ENCODE data around the gene TRIM52.

DNA sequence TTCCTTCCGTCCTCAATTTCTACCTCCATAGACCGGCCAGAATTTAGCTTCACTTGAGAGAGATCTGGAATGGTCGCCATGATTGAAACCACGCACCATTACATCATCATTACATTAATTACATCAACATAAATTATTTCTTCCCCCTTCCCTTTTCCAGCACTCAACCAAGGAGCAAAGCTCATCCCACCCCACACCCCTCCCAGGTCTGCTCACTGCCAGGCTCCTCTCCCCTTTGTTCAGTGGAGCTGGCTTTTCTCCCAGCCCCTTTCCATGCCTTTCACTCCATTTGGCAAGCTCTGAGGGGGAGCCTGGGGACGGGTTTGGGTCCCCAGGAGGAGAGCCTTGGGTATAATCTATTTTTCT lies 25.6 kb downstream of the TRIM52 start:
- TF ChIP-seq RARB (CRISPR knock-in tag; IDR thresholded peaks at IDR 0.05) (no peak), ZFP3 (CRISPR knock-in tag; IDR thresholded peaks at IDR 0.05) (no peak), CSDC2 (CRISPR knock-in tag; IDR thresholded peaks at IDR 0.05) (no peak), TOX (CRISPR knock-in tag; IDR thresholded peaks at IDR 0.05; ENCODE audit: borderline replicate concordance) (no peak), TCF4 (CRISPR knock-in tag; IDR thresholded peaks at IDR 0.05; ENCODE audit: borderline replicate concordance) (no peak), ARNTL (CRISPR knock-in tag; IDR thresholded peaks at IDR 0.05; ENCODE audit: borderline replicate concordance, low read depth) (no peak), ZC3H10 (CRISPR knock-in tag; IDR thresholded peaks at IDR 0.05) (no peak)
- TF ChIP-seq, protein P1, sequence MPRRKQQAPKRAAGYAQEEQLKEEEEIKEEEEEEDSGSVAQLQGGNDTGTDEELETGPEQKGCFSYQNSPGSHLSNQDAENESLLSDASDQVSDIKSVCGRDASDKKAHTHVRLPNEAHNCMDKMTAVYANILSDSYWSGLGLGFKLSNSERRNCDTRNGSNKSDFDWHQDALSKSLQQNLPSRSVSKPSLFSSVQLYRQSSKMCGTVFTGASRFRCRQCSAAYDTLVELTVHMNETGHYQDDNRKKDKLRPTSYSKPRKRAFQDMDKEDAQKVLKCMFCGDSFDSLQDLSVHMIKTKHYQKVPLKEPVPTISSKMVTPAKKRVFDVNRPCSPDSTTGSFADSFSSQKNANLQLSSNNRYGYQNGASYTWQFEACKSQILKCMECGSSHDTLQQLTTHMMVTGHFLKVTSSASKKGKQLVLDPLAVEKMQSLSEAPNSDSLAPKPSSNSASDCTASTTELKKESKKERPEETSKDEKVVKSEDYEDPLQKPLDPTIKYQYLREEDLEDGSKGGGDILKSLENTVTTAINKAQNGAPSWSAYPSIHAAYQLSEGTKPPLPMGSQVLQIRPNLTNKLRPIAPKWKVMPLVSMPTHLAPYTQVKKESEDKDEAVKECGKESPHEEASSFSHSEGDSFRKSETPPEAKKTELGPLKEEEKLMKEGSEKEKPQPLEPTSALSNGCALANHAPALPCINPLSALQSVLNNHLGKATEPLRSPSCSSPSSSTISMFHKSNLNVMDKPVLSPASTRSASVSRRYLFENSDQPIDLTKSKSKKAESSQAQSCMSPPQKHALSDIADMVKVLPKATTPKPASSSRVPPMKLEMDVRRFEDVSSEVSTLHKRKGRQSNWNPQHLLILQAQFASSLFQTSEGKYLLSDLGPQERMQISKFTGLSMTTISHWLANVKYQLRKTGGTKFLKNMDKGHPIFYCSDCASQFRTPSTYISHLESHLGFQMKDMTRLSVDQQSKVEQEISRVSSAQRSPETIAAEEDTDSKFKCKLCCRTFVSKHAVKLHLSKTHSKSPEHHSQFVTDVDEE (CRISPR knock-in tag; IDR thresholded peaks at IDR 0.05): no peak
- TF ChIP-seq, protein P2, sequence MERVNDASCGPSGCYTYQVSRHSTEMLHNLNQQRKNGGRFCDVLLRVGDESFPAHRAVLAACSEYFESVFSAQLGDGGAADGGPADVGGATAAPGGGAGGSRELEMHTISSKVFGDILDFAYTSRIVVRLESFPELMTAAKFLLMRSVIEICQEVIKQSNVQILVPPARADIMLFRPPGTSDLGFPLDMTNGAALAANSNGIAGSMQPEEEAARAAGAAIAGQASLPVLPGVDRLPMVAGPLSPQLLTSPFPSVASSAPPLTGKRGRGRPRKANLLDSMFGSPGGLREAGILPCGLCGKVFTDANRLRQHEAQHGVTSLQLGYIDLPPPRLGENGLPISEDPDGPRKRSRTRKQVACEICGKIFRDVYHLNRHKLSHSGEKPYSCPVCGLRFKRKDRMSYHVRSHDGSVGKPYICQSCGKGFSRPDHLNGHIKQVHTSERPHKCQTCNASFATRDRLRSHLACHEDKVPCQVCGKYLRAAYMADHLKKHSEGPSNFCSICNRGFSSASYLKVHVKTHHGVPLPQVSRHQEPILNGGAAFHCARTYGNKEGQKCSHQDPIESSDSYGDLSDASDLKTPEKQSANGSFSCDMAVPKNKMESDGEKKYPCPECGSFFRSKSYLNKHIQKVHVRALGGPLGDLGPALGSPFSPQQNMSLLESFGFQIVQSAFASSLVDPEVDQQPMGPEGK (CRISPR knock-in tag; IDR thresholded peaks at IDR 0.05; ENCODE audit: borderline replicate concordance): no peak
